Activated CD4-positive, alpha-beta T cell treated with anti-CD3 and anti-CD28 coated beads for 4 hours (primary cell): ENCODE data around the gene GLYATL1.
"Not testable (repeated sequence)": the region's sequence is repeated elsewhere in the genome, so short reads cannot be mapped to it uniquely, and the experiment has no call there.

Source experiments
- DNase-seq, 2 donors: peaks; one replicate each; pipeline ENCODE4 v3.0.0-alpha.2; 2020

Gene GLYATL1

GRCh38 chr11:58999291-58999680 is 60.0 kb downstream of the GLYATL1 start:
- DNase-seq = no peak

GRCh38 chr11:59000003-59000402 is 60.7 kb downstream of the GLYATL1 start:
- no peak for DNase-seq

- DNase-seq = not testable (repeated sequence)
Measured at GRCh38 chr11:59002006-59002405, 62.7 kb downstream of the GLYATL1 start.
